ENCODE measurements around the gene NINJ2.
"Not testable (repeated sequence)": the region's sequence is repeated elsewhere in the genome, so short reads cannot be mapped to it uniquely, and the experiment has no call there.

NINJ2 gene

GRCh38 chr12:580813-581212, 82.4 kb downstream of the NINJ2 start:
- TF ChIP-seq CTCF (IDR thresholded peaks at IDR 0.05; ENCODE audit: control insufficient read depth, extremely low read depth, insufficient read depth) = no peak
- DNase-seq (ENCODE audit: low read depth) = no peak

GRCh38 chr12:579420-580110, 83.7 kb downstream of the NINJ2 start:
- TF ChIP-seq CTCF (IDR thresholded peaks at IDR 0.05; ENCODE audit: control insufficient read depth, extremely low read depth, insufficient read depth) = no peak
- no peak overlapping the region for H3K4me3 ChIP-seq (ENCODE audit: low read depth, low read length)
- no peak for DNase-seq (ENCODE audit: low read depth)

More at GRCh38 chr12:580813-581212, 82.4 kb downstream of the NINJ2 start:
- H3K4me3 ChIP-seq (ENCODE audit: low read depth, low read length) = no peak overlapping the region

- no peak for TF ChIP-seq CTCF (IDR thresholded peaks at IDR 0.05; ENCODE audit: control insufficient read depth, extremely low read depth, insufficient read depth)
- no peak for DNase-seq (ENCODE audit: low read depth)
- H3K4me3 ChIP-seq (ENCODE audit: low read depth, low read length) = no peak overlapping the region
Measured at GRCh38 chr12:578748-579419, 84.4 kb downstream of the NINJ2 start.

- H3K4me3 ChIP-seq (ENCODE audit: low read depth, low read length); DNase-seq (ENCODE audit: low read depth): not testable (repeated sequence)
Measured at GRCh38 chr12:577994-578747, 85.1 kb downstream of the NINJ2 start.

GRCh38 chr12:576615-577110, 86.6 kb downstream of the NINJ2 start:
- no peak for TF ChIP-seq CTCF (IDR thresholded peaks at IDR 0.05; ENCODE audit: control insufficient read depth, extremely low read depth, insufficient read depth)
- DNase-seq (ENCODE audit: low read depth) = no peak
- H3K4me3 ChIP-seq (ENCODE audit: low read depth, low read length) = no peak overlapping the region

- peak; percentile 93 for TF ChIP-seq CTCF (IDR thresholded peaks at IDR 0.05; ENCODE audit: control insufficient read depth, extremely low read depth, insufficient read depth)
- DNase-seq (ENCODE audit: low read depth) = peak; percentile 7
- no peak overlapping the region for H3K4me3 ChIP-seq (ENCODE audit: low read depth, low read length)
Measured at GRCh38 chr12:575948-576614, 87.2 kb downstream of the NINJ2 start.

GRCh38 chr12:575129-575502, 88.1 kb downstream of the NINJ2 start:
- no peak for DNase-seq (ENCODE audit: low read depth)
- TF ChIP-seq CTCF (IDR thresholded peaks at IDR 0.05; ENCODE audit: control insufficient read depth, extremely low read depth, insufficient read depth) = no peak
- H3K4me3 ChIP-seq (ENCODE audit: low read depth, low read length) = no peak overlapping the region

Data from LNCaP clone FGC (cell line).